Endothelial cell of umbilical vein (primary cell): Measurements from ENCODE around the gene LRRC7. TPM values are rescaled to one million over a fixed set of nuclear protein-coding genes. Genes with fewer than 3 reads are reported as not detected.

Experiments
- BruUV-seq: library from RNA; stranded (reverse); fragments of 400-500 nt; replicated peaks from 2 replicates; lab custom pipeline; 2021; lab: Mats Ljungman, UMichigan
- CTCF ChIA-PET: fragments of 300-600, 350-600 bp; sonication (Branson Sonifier 250); formaldehyde crosslinking; loops from one replicate; lab custom pipeline; 2021; ENCODE audit warnings: antibody characterized with exemption, inconsistent platforms; lab: Charles Lee
- POLR2A ChIA-PET: fragments of 300-600, 350-600 bp; sonication (Branson Sonifier 250); formaldehyde crosslinking; loops from one replicate; lab custom pipeline; 2021; ENCODE audit warnings: antibody characterized with exemption, inconsistent platforms; lab: Charles Lee
- DNase-seq: peaks from one replicate; pipeline ENCODE4 v3.0.0-alpha.2; 2011; ENCODE audit warnings: low read depth, low spot score
- FAIRE-seq: peaks from 2 replicates; lab custom pipeline; 2011; peaks lifted over from hg19 to GRCh38; lab: Jason Lieb, UNC
- H2AFZ ChIP-seq: 2 replicates; pipeline ENCODE4 v1.6.0; 2012; ENCODE audit warnings: low read depth, low read length, control low read depth, inconsistent platforms
- H3K27ac ChIP-seq: 2 replicates; pipeline ENCODE4 v1.5.1; 2011; ENCODE audit warnings: low read depth, mild to moderate bottlenecking, control low read depth, low read length, moderate library complexity; ENCODE audit not compliant: insufficient read depth
- H3K27me3 ChIP-seq, 2 experiments: 2 replicates each; pipeline versions ENCODE4 v1.6.0 to v1.6.1; 2011; ENCODE audit warnings: low read length in 2 of 2, mixed read lengths in 1 of 2; ENCODE audit not compliant: control insufficient read depth in 2 of 2, insufficient read depth in 2 of 2
- H3K36me3 ChIP-seq, 2 experiments: 2 replicates in 1 of 2; 3 replicates in 1 of 2; pipeline ENCODE4 v1.5.1; 2011; ENCODE audit warnings: low read length in 2 of 2, mild to moderate bottlenecking in 1 of 2, moderate library complexity in 1 of 2; ENCODE audit not compliant: control insufficient read depth in 2 of 2, insufficient read depth in 2 of 2; ENCODE audit errors: extremely low read depth in 1 of 2
- H3K4me1 ChIP-seq: 3 replicates; pipeline ENCODE4 v1.5.1; 2011; ENCODE audit warnings: mild to moderate bottlenecking, low read length; ENCODE audit not compliant: control insufficient read depth, insufficient read depth; ENCODE audit errors: extremely low read depth
- H3K4me2 ChIP-seq: 2 replicates; pipeline ENCODE4 v1.6.1; 2011; ENCODE audit warnings: low read length, control low read depth, mixed read lengths; ENCODE audit not compliant: insufficient read depth
- H3K4me3 ChIP-seq, 3 experiments: fragments of 200-600 bp in 1 of 3; sonication (generic), shearing (Covaris generic) in 1 of 3; replicated peaks in 1 of 3; 2 replicates each; pipeline ENCODE4 v1.5.1; 2011 to 2016; ENCODE audit warnings: control low read depth in 3 of 3, low read length in 3 of 3, mild to moderate bottlenecking in 2 of 3, inconsistent platforms in 1 of 3, low read depth in 1 of 3, moderate library complexity in 1 of 3; ENCODE audit not compliant: insufficient read depth in 1 of 3
- H3K79me2 ChIP-seq: 2 replicates; pipeline ENCODE4 v1.6.0; 2012; ENCODE audit warnings: low read length, inconsistent platforms; ENCODE audit not compliant: control insufficient read depth, insufficient read depth
- H3K9ac ChIP-seq: replicated peaks from 2 replicates; pipeline ENCODE3; 2011; ENCODE audit warnings: low read length, control low read depth; ENCODE audit not compliant: insufficient read depth; ENCODE audit errors: extremely low read depth
- H3K9me1 ChIP-seq: replicated peaks from 3 replicates; pipeline ENCODE4 v1.6.0; 2011; ENCODE audit warnings: mild to moderate bottlenecking, low read length; ENCODE audit not compliant: control insufficient read depth, insufficient read depth; ENCODE audit errors: extremely low read depth
- H3K9me3 ChIP-seq: replicated peaks from 2 replicates; pipeline ENCODE4 v1.5.1; 2012; ENCODE audit warnings: low read length, inconsistent platforms; ENCODE audit not compliant: control insufficient read depth, insufficient read depth
- H4K20me1 ChIP-seq: replicated peaks from 2 replicates; pipeline ENCODE3; 2011; ENCODE audit warnings: mild to moderate bottlenecking, low read length; ENCODE audit not compliant: control insufficient read depth, insufficient read depth; ENCODE audit errors: extremely low read depth
- CTCF ChIP-seq, 2 donors: IDR thresholded peaks; 1 replicate in 1 of 2; 2 replicates in 1 of 2; pipeline ENCODE4 v1.5.1; 2011; ENCODE audit warnings: low read length in 2 of 2, mild to moderate bottlenecking in 2 of 2, moderate library complexity in 2 of 2, control low read depth in 1 of 2, inconsistent platforms in 1 of 2, low read depth in 1 of 2; ENCODE audit not compliant: insufficient read depth in 1 of 2; ENCODE audit errors: extremely low read depth in 1 of 2
- EZH2 ChIP-seq: IDR thresholded peaks from 2 replicates; pipeline ENCODE4 v1.6.1; 2012; ENCODE audit warnings: borderline replicate concordance, low read depth, mild to moderate bottlenecking, moderate library complexity, low read length, inconsistent platforms; ENCODE audit not compliant: severe bottlenecking
- FOS ChIP-seq: IDR thresholded peaks from 2 replicates; pipeline ENCODE4 v1.6.1; 2011; ENCODE audit warnings: mild to moderate bottlenecking, low read length, moderate library complexity, borderline replicate concordance; ENCODE audit not compliant: insufficient read depth
- GATA2 ChIP-seq: IDR thresholded peaks from 2 replicates; pipeline ENCODE4 v1.7.0; 2011; ENCODE audit warnings: low read depth, mild to moderate bottlenecking, moderate library complexity, mixed read lengths, low read length; ENCODE audit not compliant: insufficient read length, insufficient read depth
- MAX ChIP-seq: IDR thresholded peaks from 2 replicates; pipeline ENCODE4 v1.6.1; 2011; ENCODE audit not compliant: insufficient read depth, insufficient read length
- MYC ChIP-seq: IDR thresholded peaks from one replicate; pipeline ENCODE4 v1.6.1; 2011; ENCODE audit warnings: mild to moderate bottlenecking, low read depth, low read length
- POLR2A ChIP-seq: IDR thresholded peaks from 2 replicates; pipeline ENCODE4 v1.6.1; 2012; ENCODE audit warnings: low read depth, mild to moderate bottlenecking, control low read depth, low read length
- POLR2AphosphoS5 ChIP-seq: IDR thresholded peaks from 2 replicates; pipeline ENCODE4 v1.6.1; 2012; ENCODE audit warnings: low read depth, mild to moderate bottlenecking, control low read depth, low read length, moderate library complexity; ENCODE audit not compliant: insufficient read depth
- dilution Hi-C: fragments of 300-500 bp; cut with MboI; formaldehyde crosslinking; loops from one replicate; pipeline ENCODE4 v1.15.0; 2019; ENCODE audit warnings: low sequenced_read_pairs; ENCODE audit not compliant: extremely low pct_ligation_motif_present
- intact Hi-C: fragments of 100-400 bp; cut with micrococcal nuclease; formaldehyde crosslinking; loops from one replicate; pipeline ENCODE4 v1.10.0; 2022
- polyA plus RNA-seq, 4 experiments: library from polyadenylated mRNA; depleted of rRNA in 3 of 4; stranded (reverse) in 3 of 4; unstranded in 1 of 4; fragments of >200 nt; gene quantifications; 2 replicates each; pipeline versions ENCODE4 v1.2.1 to v1.2.3, GENCODE V29; 2011 to 2012; ENCODE audit warnings: missing spikeins in 1 of 4
- total RNA-seq: library from RNA; stranded (reverse); gene quantifications from 2 replicates; pipeline ENCODE4 v1.2.3, GENCODE V29; 2021

The LRRC7 gene
- total and polyA plus RNA-seq, 2 donors (not counting 3 experiments of a cell fraction or from before 2014, with no cell fraction given) = 0.11 to 0.58 TPM

- FAIRE-seq = no peak
- H3K27ac ChIP-seq = no peak overlapping the region
- ChIA-PET POLR2A (no interaction called here), CTCF (interaction anchor here (1.1 kb wide), 1 partner anchor 291 kb away, joined by 3 read pairs; no protein-coding TSS in a partner anchor)
- TF ChIP-seq EZH2 = no peak
- no peak for TF ChIP-seq POLR2AphosphoS5
- no peak for TF ChIP-seq MAX
- no peak for TF ChIP-seq GATA2
- no peak for TF ChIP-seq FOS
- no peak for TF ChIP-seq CTCF (IDR thresholded peaks at IDR 0.05; ENCODE audit: extremely low read depth in 1 of 2, insufficient read depth in 1 of 2, low read depth in 1 of 2, low read length in 2 of 2)
- TF ChIP-seq POLR2A = no peak
- TF ChIP-seq MYC = no peak
- no peaks in the 10 kb centered on the region for H3K9me1 ChIP-seq
- intact Hi-C loops = no loop called here
- no peaks in the 10 kb centered on the region for H3K27me3 ChIP-seq
- no peak overlapping the region for H2AFZ ChIP-seq
- no peaks in the 10 kb centered on the region for H3K4me1 ChIP-seq
- H3K4me2 ChIP-seq = no peak overlapping the region
- no peaks in the 10 kb centered on the region for H3K36me3 ChIP-seq
- no TSS peak for BruUV-seq
- H3K79me2 ChIP-seq = no peaks in the 10 kb centered on the region
- H3K9me3 ChIP-seq = no peaks in the 10 kb centered on the region
- dilution Hi-C loops = no loop called here
- no peak overlapping the region for H3K4me3 ChIP-seq
- no peak for DNase-seq
- no peaks in the 10 kb centered on the region for H4K20me1 ChIP-seq
- no peak overlapping the region for H3K9ac ChIP-seq
Measured at GRCh38 chr1:69847670-69848069, 279.9 kb downstream of the LRRC7 start.
